NCI-H2107 (cell line): Measurements from ENCODE around the gene PAN2.

Experiments
- DNase-seq: peaks from one replicate; lab custom pipeline; 2025; lab: John Stamatoyannopoulos, UW

Gene PAN2

DNA sequence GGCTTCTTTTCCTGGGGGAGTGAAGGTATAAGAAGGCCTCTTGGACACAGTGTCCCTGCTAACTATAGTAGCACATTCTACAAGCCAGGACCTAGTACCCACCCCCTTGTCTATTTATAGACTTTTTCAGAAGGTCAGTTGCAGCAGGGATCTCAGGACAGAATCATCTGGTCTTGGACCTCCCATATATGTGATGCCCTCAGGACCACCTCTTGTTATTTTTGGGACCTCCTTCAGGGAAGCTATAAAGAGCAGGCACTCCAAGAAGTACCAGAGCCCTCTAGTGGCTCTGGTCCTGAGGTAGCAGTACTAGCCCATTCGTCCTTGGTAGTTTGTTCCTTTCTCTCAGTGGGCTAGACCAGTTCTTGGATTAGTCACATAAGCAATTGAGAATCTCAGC is 62.8 kb downstream of the PAN2 start:
- DNase-seq, result no peak

DNA sequence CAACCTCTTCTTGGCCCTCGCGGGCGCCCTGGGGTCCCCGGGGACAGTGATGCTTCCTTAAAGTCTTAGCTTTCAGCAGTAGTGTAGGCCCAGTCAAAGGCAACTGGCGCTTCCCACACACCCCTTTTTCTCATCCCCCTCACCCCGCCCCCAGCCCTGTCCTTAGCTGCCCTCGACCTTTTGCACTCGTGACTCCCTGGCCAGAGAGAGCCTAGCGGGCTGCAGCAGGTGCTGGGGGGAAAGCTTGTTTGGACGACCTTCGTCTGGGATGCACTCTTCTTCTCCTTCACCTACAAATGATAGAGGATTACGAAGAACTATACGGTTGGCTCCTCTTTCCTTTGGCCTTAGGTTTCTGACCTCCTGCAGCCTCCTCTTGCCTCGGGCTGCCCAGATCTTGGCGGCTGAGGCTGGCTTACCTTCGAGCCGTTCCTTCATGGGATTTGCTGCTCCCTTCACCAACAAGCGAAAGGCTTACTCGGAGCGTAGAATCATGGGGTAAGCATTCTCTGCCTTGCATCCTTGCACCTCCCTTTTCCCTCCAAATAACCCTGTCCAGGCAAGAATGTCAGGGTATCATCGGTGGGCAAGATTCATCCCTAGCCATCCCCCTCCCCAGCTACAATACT is 66.2 kb downstream of the PAN2 start:
- no peak for DNase-seq

DNA sequence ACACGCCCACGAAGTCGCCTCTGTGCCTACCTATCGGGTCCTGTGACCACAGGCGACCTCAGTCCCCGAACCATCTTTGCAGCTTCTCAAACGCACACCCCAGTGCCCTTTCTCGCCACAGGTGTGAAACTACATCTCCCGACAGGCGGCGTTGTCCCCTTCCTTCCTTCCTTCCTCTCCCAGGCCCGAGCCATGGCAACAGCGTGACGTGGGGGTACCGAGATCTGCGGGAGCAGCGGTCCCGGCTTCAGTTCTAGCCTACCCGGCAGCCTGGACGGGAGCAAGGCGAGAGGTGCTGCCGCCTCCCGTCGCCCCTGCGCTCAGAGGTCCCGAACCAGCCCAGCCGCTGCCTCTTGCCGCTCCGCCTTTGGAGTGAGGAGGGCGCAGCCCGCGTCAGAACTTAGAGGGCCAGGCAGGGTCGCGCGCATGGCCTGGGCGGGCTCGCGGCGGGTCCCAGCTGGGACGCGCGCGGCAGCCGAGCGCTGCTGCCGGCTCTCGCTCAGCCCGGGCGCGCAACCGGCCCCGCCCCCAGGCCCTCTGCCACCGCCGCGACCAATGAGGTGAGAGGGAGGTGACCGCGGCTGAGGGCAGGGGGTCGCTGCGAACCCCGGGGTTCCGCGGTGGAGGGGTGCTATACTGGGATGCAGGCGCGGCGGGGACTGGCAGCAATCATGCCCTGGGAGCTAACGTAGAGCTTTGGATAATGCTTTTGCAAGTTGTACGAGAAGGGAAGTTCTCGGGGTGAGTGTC is 66.9 kb downstream of the PAN2 start, which contains the start of gene COQ10A:
COQ10A (plus strand) TSS at position 250 of the 750 bp plus-strand sequence; CDS start at position 427, 177 bp downstream.
- DNase-seq, result peak; percentile 88
